Astrocyte (in vitro differentiated cells and primary cell): Measurements from ENCODE around the gene MET. TPM values are rescaled to one million over a fixed set of nuclear protein-coding genes. Genes with fewer than 3 reads are reported as not detected.
A peak's percentile ranks its signal among the peaks of the same experiment; 100 is the strongest.

Experiments
- DNase-seq: peaks from one replicate; pipeline ENCODE4 v3.0.0-alpha.2; 2010; ENCODE audit warnings: low read depth
- FAIRE-seq: peaks from 2 replicates; lab custom pipeline; 2011; peaks lifted over from hg19 to GRCh38; lab: Jason Lieb, UNC
- H2AFZ ChIP-seq: 2 replicates; pipeline ENCODE4 v1.6.0; 2012; ENCODE audit warnings: low read depth, low read length, inconsistent platforms
- H3K27ac ChIP-seq: 2 replicates; pipeline ENCODE4 v1.5.1; 2011; ENCODE audit warnings: low read depth, low read length, inconsistent platforms
- H3K27me3 ChIP-seq: 2 replicates; pipeline ENCODE4 v1.6.0; 2011; ENCODE audit warnings: low read length, inconsistent platforms; ENCODE audit not compliant: insufficient read depth
- H3K36me3 ChIP-seq: 2 replicates; pipeline ENCODE4 v1.5.1; 2011; ENCODE audit warnings: low read length, inconsistent platforms; ENCODE audit not compliant: insufficient read depth
- H3K4me1 ChIP-seq: 2 replicates; pipeline ENCODE4 v1.5.1; 2011; ENCODE audit warnings: low read length, inconsistent platforms; ENCODE audit not compliant: insufficient read depth
- H3K4me2 ChIP-seq: 2 replicates; pipeline ENCODE4 v1.6.0; 2012; ENCODE audit warnings: low read length, inconsistent platforms
- H3K4me3 ChIP-seq: 2 replicates; pipeline ENCODE4 v1.5.1; 2011; ENCODE audit warnings: low read depth, mild to moderate bottlenecking, low read length, inconsistent platforms; ENCODE audit not compliant: insufficient read depth
- H3K79me2 ChIP-seq: 2 replicates; pipeline ENCODE4 v1.6.0; 2012; ENCODE audit warnings: mild to moderate bottlenecking, low read length, inconsistent platforms; ENCODE audit not compliant: insufficient read depth
- H3K9ac ChIP-seq: 2 replicates; pipeline ENCODE4 v1.6.0; 2012; ENCODE audit warnings: mild to moderate bottlenecking, low read length, inconsistent platforms
- H3K9me3 ChIP-seq: 2 replicates; pipeline ENCODE4 v1.5.1; 2012; ENCODE audit warnings: low read depth, mild to moderate bottlenecking, low read length, inconsistent platforms; ENCODE audit not compliant: insufficient read depth
- H4K20me1 ChIP-seq: 2 replicates; pipeline ENCODE4 v1.6.0; 2012; ENCODE audit warnings: low read length, inconsistent platforms; ENCODE audit not compliant: insufficient read depth
- H3K27ac Mint-ChIP-seq: one replicate; pipeline ENCODE4 v1.8.0; 2021; ENCODE audit warnings: mild to moderate bottlenecking, mixed read lengths; ENCODE audit not compliant: unreplicated experiment
- H3K27me3 Mint-ChIP-seq: one replicate; pipeline ENCODE4 v1.8.0; 2021; ENCODE audit warnings: low read depth, mixed read lengths; ENCODE audit not compliant: unreplicated experiment
- H3K36me3 Mint-ChIP-seq: one replicate; pipeline ENCODE4 v1.8.0; 2021; ENCODE audit warnings: low read depth, mixed read lengths; ENCODE audit not compliant: unreplicated experiment
- H3K4me1 Mint-ChIP-seq: one replicate; pipeline ENCODE4 v1.8.0; 2021; ENCODE audit warnings: low read depth, mixed read lengths; ENCODE audit not compliant: unreplicated experiment
- H3K4me3 Mint-ChIP-seq: one replicate; pipeline ENCODE4 v1.8.0; 2021; ENCODE audit warnings: mild to moderate bottlenecking, moderate library complexity, mixed read lengths; ENCODE audit not compliant: unreplicated experiment
- H3K9me3 Mint-ChIP-seq: one replicate; pipeline ENCODE4 v1.8.0; 2021; ENCODE audit warnings: mild to moderate bottlenecking, mixed read lengths; ENCODE audit not compliant: unreplicated experiment
- CTCF ChIP-seq: IDR thresholded peaks from 2 replicates; pipeline ENCODE4 v1.5.1; 2011; ENCODE audit warnings: low read depth, mild to moderate bottlenecking, inconsistent platforms, low read length, moderate library complexity; ENCODE audit not compliant: insufficient read depth
- EZH2 ChIP-seq: IDR thresholded peaks from 2 replicates; pipeline ENCODE4 v1.6.1; 2012; ENCODE audit warnings: mild to moderate bottlenecking, low read length, inconsistent platforms; ENCODE audit not compliant: insufficient read depth
- total RNA-seq: library from RNA; stranded (reverse); gene quantifications from 2 replicates; pipeline ENCODE4 v1.2.1, GENCODE V29; 2021

Gene MET
- total RNA-seq, 1 donor from 2014 or later: 8.2 TPM

GRCh38 chr7:116733924-116734580, 62.1 kb downstream of the MET start:
- DNase-seq (no peak), FAIRE-seq (no peak)
- H3K4me3 ChIP-seq: no peak overlapping the region
- Mint-ChIP-seq H3K27ac (no peak overlapping the region), H3K4me3 (no peak overlapping the region), H3K4me1 (peaks cover 18% of the 10 kb centered on the region), H3K27me3 (peaks cover 3% of the 10 kb centered on the region), H3K9me3 (no peaks in the 10 kb centered on the region), H3K36me3 (no peaks in the 10 kb centered on the region)
- no peaks in the 10 kb centered on the region for H3K36me3 ChIP-seq
- no peaks in the 10 kb centered on the region for H4K20me1 ChIP-seq
- no peaks in the 10 kb centered on the region for H3K27me3 ChIP-seq
- TF ChIP-seq CTCF (no peak), EZH2 (no peak)
- H3K9ac ChIP-seq: no peak overlapping the region
- H2AFZ ChIP-seq: no peak overlapping the region
- H3K4me1 ChIP-seq: peaks cover 12% of the 10 kb centered on the region
- no peaks in the 10 kb centered on the region for H3K9me3 ChIP-seq
- H3K27ac ChIP-seq: no peak overlapping the region
- H3K4me2 ChIP-seq: no peak overlapping the region
- peaks cover 11% of the 10 kb centered on the region for H3K79me2 ChIP-seq

- Histone ChIP-seq H3K36me3 (no peaks in the 10 kb centered on the region), H3K9ac (no peak overlapping the region), H3K4me2 (no peak overlapping the region), H4K20me1 (no peaks in the 10 kb centered on the region), H3K4me1 (peaks cover 12% of the 10 kb centered on the region), H3K27ac (no peak overlapping the region), H3K79me2 (peaks cover 11% of the 10 kb centered on the region), H3K27me3 (no peaks in the 10 kb centered on the region), H2AFZ (no peak overlapping the region), H3K9me3 (no peaks in the 10 kb centered on the region), H3K4me3 (no peak overlapping the region)
- no peak overlapping the region for H3K27ac Mint-ChIP-seq
- no peaks in the 10 kb centered on the region for H3K9me3 Mint-ChIP-seq
- H3K4me3 Mint-ChIP-seq: no peak overlapping the region
- no peaks in the 10 kb centered on the region for H3K36me3 Mint-ChIP-seq
- DNase-seq (no peak), FAIRE-seq (no peak)
- H3K27me3 Mint-ChIP-seq: peaks cover 3% of the 10 kb centered on the region
- peaks cover 18% of the 10 kb centered on the region for H3K4me1 Mint-ChIP-seq
- no peak for TF ChIP-seq CTCF
- no peak for TF ChIP-seq EZH2
Measured at GRCh38 chr7:116734710-116735109, 62.7 kb downstream of the MET start.

- FAIRE-seq: no peak
- H3K36me3 Mint-ChIP-seq: no peaks in the 10 kb centered on the region
- no peak overlapping the region for H3K9ac ChIP-seq
- H3K27me3 ChIP-seq: no peaks in the 10 kb centered on the region
- peaks cover 11% of the 10 kb centered on the region for H3K4me1 Mint-ChIP-seq
- no peaks in the 10 kb centered on the region for H3K79me2 ChIP-seq
- DNase-seq: peak; percentile 58
- no peak overlapping the region for H3K27ac Mint-ChIP-seq
- peaks cover 2% of the 10 kb centered on the region for H3K9me3 Mint-ChIP-seq
- no peak overlapping the region for H3K4me3 Mint-ChIP-seq
- H2AFZ ChIP-seq: no peak overlapping the region
- H3K36me3 ChIP-seq: peaks cover 6% of the 10 kb centered on the region
- no peaks in the 10 kb centered on the region for H3K9me3 ChIP-seq
- no peaks in the 10 kb centered on the region for H3K27me3 Mint-ChIP-seq
- peak overlapping the region; percentile 2 for H3K4me2 ChIP-seq
- H3K27ac ChIP-seq: no peak overlapping the region
- no peak overlapping the region for H3K4me3 ChIP-seq
- peaks cover 12% of the 10 kb centered on the region for H3K4me1 ChIP-seq
- H4K20me1 ChIP-seq: no peaks in the 10 kb centered on the region
- TF ChIP-seq EZH2 (no peak), CTCF (no peak)
Measured at GRCh38 chr7:116736927-116737715, 65.1 kb downstream of the MET start.
